Measurements from ENCODE around the gene SLC30A10. TPM values are rescaled to one million over a fixed set of nuclear protein-coding genes. Genes with fewer than 3 reads are reported as not detected.

The SLC30A10 gene
- polyA plus RNA-seq, 2 of the 4 experiments (the other 2 are of a cell fraction), result 0.03 to 0.04 TPM

DNA sequence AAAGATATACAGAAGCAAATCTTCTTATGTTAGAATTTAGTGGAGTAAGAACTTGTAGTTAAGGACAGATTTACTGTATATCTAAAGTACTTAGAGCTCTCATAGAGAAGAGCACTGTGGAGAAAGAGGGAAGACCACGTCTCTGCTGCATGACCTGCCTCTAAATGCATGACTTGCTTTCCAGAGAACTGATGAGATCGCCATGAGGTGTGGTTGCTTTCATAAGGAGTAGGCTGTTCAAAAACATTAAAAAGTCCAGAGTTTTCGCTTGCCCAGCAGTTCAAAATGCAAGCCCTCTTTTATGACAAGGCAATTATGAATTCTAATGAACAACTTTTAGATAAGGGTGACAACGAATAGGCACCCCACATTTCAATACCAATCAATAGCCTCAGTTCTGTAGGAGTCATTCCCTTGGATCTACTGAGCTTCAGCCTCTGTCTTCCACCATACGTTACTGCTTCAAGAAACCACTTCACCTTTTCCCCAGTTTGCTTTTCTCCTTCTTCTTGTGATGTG, 24.9 kb downstream of the SLC30A10 start:
- 32% methylated on average over 5 of the region's 5 CpGs for WGBS (ENCODE audit: missing lambda C conversion rate)
- no peak overlapping the region for H3K27ac ChIP-seq
- ATAC-seq (no peak), DNase-seq (ENCODE audit: low read depth in 1 of 2, low spot score in 1 of 2) (no peak), FAIRE-seq (no peak)
- no peak overlapping the region for H3K4me3 ChIP-seq
- no peak overlapping the region for H3K4me2 ChIP-seq
- H3K4me1 ChIP-seq, result no peaks in the 10 kb centered on the region
- TF ChIP-seq, protein P1, sequence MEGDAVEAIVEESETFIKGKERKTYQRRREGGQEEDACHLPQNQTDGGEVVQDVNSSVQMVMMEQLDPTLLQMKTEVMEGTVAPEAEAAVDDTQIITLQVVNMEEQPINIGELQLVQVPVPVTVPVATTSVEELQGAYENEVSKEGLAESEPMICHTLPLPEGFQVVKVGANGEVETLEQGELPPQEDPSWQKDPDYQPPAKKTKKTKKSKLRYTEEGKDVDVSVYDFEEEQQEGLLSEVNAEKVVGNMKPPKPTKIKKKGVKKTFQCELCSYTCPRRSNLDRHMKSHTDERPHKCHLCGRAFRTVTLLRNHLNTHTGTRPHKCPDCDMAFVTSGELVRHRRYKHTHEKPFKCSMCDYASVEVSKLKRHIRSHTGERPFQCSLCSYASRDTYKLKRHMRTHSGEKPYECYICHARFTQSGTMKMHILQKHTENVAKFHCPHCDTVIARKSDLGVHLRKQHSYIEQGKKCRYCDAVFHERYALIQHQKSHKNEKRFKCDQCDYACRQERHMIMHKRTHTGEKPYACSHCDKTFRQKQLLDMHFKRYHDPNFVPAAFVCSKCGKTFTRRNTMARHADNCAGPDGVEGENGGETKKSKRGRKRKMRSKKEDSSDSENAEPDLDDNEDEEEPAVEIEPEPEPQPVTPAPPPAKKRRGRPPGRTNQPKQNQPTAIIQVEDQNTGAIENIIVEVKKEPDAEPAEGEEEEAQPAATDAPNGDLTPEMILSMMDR (IDR thresholded peaks at IDR 0.05), result no peak
- TF ChIP-seq, protein P2, sequence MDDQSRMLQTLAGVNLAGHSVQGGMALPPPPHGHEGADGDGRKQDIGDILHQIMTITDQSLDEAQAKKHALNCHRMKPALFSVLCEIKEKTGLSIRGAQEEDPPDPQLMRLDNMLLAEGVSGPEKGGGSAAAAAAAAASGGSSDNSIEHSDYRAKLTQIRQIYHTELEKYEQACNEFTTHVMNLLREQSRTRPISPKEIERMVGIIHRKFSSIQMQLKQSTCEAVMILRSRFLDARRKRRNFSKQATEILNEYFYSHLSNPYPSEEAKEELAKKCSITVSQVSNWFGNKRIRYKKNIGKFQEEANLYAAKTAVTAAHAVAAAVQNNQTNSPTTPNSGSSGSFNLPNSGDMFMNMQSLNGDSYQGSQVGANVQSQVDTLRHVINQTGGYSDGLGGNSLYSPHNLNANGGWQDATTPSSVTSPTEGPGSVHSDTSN (IDR thresholded peaks at IDR 0.05), result no peak
- TF ChIP-seq CBX8 (IDR thresholded peaks at IDR 0.05), result no peak
- TF ChIP-seq JUN (IDR thresholded peaks at IDR 0.05), result no peak
- no peak for TF ChIP-seq KDM5A (IDR thresholded peaks at IDR 0.05)
- TF ChIP-seq MAZ (IDR thresholded peaks at IDR 0.05; ENCODE audit: borderline replicate concordance, low read depth, low read length), result no peak
- TF ChIP-seq POLR2AphosphoS2 (conservative IDR thresholded peaks at IDR 0.05; ENCODE audit: low read length), result no peak
- TF ChIP-seq RFX5 (IDR thresholded peaks at IDR 0.05), result no peak
- TF ChIP-seq HOXB13 (CRISPR knock-in tag; IDR thresholded peaks at IDR 0.05; ENCODE audit: low read depth), result no peak
- no peak for TF ChIP-seq MAFK (IDR thresholded peaks at IDR 0.05; ENCODE audit: partially characterized antibody)
- TF ChIP-seq, protein P3, sequence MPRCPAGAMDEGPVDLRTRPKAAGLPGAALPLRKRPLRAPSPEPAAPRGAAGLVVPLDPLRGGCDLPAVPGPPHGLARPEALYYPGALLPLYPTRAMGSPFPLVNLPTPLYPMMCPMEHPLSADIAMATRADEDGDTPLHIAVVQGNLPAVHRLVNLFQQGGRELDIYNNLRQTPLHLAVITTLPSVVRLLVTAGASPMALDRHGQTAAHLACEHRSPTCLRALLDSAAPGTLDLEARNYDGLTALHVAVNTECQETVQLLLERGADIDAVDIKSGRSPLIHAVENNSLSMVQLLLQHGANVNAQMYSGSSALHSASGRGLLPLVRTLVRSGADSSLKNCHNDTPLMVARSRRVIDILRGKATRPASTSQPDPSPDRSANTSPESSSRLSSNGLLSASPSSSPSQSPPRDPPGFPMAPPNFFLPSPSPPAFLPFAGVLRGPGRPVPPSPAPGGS (IDR thresholded peaks at IDR 0.05), result no peak
- TF ChIP-seq, protein P4, sequence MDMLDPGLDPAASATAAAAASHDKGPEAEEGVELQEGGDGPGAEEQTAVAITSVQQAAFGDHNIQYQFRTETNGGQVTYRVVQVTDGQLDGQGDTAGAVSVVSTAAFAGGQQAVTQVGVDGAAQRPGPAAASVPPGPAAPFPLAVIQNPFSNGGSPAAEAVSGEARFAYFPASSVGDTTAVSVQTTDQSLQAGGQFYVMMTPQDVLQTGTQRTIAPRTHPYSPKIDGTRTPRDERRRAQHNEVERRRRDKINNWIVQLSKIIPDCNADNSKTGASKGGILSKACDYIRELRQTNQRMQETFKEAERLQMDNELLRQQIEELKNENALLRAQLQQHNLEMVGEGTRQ (IDR thresholded peaks at IDR 0.05), result no peak
- TF ChIP-seq HOXB5 (CRISPR knock-in tag; IDR thresholded peaks at IDR 0.05), result no peak
- ChIA-PET CTCF (no interaction called here), POLR2A (no interaction called here)
- no peaks in the 10 kb centered on the region for H3K9me3 ChIP-seq

DNA sequence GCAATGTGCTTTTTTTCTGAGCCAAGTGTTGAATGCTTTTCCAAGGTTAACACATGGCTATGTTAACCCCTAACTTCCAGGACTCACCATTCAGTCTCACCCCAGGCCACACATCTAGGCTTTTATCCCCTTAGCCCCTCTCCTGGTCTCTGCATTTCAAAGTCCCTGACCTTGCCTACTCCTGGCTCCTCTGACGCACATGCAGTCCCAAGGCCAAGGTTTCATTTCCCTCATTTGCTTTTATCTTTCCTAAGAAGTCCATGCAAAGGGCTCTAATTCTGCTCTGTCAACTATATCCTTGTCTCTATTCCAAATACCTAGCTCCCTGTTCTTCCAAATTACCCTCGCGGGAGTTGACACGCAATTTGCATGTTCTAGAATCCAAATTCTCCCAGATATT, 25.4 kb downstream of the SLC30A10 start:
- H3K4me3 ChIP-seq, result no peak overlapping the region
- no peaks in the 10 kb centered on the region for H3K4me1 ChIP-seq
- ChIA-PET CTCF (no interaction called here), POLR2A (no interaction called here)
- FAIRE-seq (no peak), ATAC-seq (no peak), DNase-seq (ENCODE audit: low read depth in 1 of 2, low spot score in 1 of 2) (no peak)
- H3K9me3 ChIP-seq, result no peaks in the 10 kb centered on the region
- TF ChIP-seq RCOR1 (IDR thresholded peaks at IDR 0.05; ENCODE audit: low read depth, low read length) (no peak), ZNF302 (CRISPR knock-in tag; IDR thresholded peaks at IDR 0.05) (no peak), SMC3 (IDR thresholded peaks at IDR 0.05) (no peak), HOXB5 (CRISPR knock-in tag; IDR thresholded peaks at IDR 0.05) (no peak), NR3C1 (IDR thresholded peaks at IDR 0.05) (no peak), NPAS2 (CRISPR knock-in tag; IDR thresholded peaks at IDR 0.05; ENCODE audit: borderline replicate concordance) (no peak), SREBF2 (IDR thresholded peaks at IDR 0.05) (no peak), MAFK (IDR thresholded peaks at IDR 0.05; ENCODE audit: partially characterized antibody) (no peak), PHF8 (IDR thresholded peaks at IDR 0.05; ENCODE audit: borderline replicate concordance, low read depth) (no peak), HOXB13 (CRISPR knock-in tag; IDR thresholded peaks at IDR 0.05; ENCODE audit: low read depth) (no peak), RFX5 (IDR thresholded peaks at IDR 0.05) (no peak)
- TF ChIP-seq, protein P5, sequence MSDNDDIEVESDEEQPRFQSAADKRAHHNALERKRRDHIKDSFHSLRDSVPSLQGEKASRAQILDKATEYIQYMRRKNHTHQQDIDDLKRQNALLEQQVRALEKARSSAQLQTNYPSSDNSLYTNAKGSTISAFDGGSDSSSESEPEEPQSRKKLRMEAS (IDR thresholded peaks at IDR 0.05), result no peak
- TF ChIP-seq, protein P6, sequence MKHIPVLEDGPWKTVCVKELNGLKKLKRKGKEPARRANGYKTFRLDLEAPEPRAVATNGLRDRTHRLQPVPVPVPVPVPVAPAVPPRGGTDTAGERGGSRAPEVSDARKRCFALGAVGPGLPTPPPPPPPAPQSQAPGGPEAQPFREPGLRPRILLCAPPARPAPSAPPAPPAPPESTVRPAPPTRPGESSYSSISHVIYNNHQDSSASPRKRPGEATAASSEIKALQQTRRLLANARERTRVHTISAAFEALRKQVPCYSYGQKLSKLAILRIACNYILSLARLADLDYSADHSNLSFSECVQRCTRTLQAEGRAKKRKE (CRISPR knock-in tag; IDR thresholded peaks at IDR 0.05; ENCODE audit: low read depth), result no peak
- TF ChIP-seq, protein P7, sequence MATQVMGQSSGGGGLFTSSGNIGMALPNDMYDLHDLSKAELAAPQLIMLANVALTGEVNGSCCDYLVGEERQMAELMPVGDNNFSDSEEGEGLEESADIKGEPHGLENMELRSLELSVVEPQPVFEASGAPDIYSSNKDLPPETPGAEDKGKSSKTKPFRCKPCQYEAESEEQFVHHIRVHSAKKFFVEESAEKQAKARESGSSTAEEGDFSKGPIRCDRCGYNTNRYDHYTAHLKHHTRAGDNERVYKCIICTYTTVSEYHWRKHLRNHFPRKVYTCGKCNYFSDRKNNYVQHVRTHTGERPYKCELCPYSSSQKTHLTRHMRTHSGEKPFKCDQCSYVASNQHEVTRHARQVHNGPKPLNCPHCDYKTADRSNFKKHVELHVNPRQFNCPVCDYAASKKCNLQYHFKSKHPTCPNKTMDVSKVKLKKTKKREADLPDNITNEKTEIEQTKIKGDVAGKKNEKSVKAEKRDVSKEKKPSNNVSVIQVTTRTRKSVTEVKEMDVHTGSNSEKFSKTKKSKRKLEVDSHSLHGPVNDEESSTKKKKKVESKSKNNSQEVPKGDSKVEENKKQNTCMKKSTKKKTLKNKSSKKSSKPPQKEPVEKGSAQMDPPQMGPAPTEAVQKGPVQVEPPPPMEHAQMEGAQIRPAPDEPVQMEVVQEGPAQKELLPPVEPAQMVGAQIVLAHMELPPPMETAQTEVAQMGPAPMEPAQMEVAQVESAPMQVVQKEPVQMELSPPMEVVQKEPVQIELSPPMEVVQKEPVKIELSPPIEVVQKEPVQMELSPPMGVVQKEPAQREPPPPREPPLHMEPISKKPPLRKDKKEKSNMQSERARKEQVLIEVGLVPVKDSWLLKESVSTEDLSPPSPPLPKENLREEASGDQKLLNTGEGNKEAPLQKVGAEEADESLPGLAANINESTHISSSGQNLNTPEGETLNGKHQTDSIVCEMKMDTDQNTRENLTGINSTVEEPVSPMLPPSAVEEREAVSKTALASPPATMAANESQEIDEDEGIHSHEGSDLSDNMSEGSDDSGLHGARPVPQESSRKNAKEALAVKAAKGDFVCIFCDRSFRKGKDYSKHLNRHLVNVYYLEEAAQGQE (IDR thresholded peaks at IDR 0.05), result no peak
- TF ChIP-seq, protein P3 (IDR thresholded peaks at IDR 0.05), result no peak
- H3K4me2 ChIP-seq, result no peak overlapping the region
- 84% methylated on average over 4 of the region's 4 CpGs for WGBS (ENCODE audit: missing lambda C conversion rate)
- H3K27ac ChIP-seq, result no peak overlapping the region

Data from A549 (cell line).